HepG2 (cell line): ENCODE data around the gene SEMA3F. TPM values are rescaled to one million over a fixed set of nuclear protein-coding genes. Genes with fewer than 3 reads are reported as not detected.

ENCODE experiments used
- ASH2L ChIP-seq: fragments of 300-600, 200-600 bp; sonication (generic); IDR thresholded peaks from 2 replicates; pipeline ENCODE4 v1.7.0; 2017; ENCODE audit warnings: low read depth, mild to moderate bottlenecking, moderate library complexity, mixed read lengths, low read length; ENCODE audit not compliant: insufficient read length
- ATF6 ChIP-seq: sonication (generic); formaldehyde crosslinking; conservative IDR thresholded peaks from 2 replicates; pipeline ENCODE4 v1.4.0; 2020; ENCODE audit warnings: missing genetic modification reagents
- GABPA ChIP-seq, 2 experiments: IDR thresholded peaks; 2 replicates each; pipeline ENCODE4 v1.6.1; 2011 to 2016; ENCODE audit warnings: low read depth in 2 of 2, low read length in 1 of 2, missing biosample characterization in 1 of 2, missing genetic modification characterization in 1 of 2
- HOXD1 ChIP-seq: sonication (generic); formaldehyde crosslinking; IDR thresholded peaks from 2 replicates; pipeline ENCODE4 v1.5.0; 2020; ENCODE audit warnings: missing genetic modification reagents
- NFYB ChIP-seq: sonication (generic); formaldehyde crosslinking; IDR thresholded peaks from 2 replicates; pipeline ENCODE4 v1.4.0; 2020; ENCODE audit warnings: missing genetic modification reagents
- POLR2A ChIP-seq, 2 experiments: IDR thresholded peaks; 2 replicates each; pipeline ENCODE4 v1.6.1; 2011; ENCODE audit warnings: low read depth in 2 of 2, low read length in 2 of 2, mild to moderate bottlenecking in 1 of 2, moderate library complexity in 1 of 2; ENCODE audit not compliant: insufficient read depth in 1 of 2
- TBP ChIP-seq: sonication (generic); formaldehyde crosslinking; IDR thresholded peaks from 2 replicates; pipeline ENCODE4 v1.5.0; 2020; ENCODE audit warnings: missing genetic modification reagents
- XBP1 ChIP-seq: sonication (generic); formaldehyde crosslinking; IDR thresholded peaks from 2 replicates; pipeline ENCODE4 v1.5.0; 2020; ENCODE audit warnings: missing genetic modification reagents
- YEATS2 ChIP-seq: sonication (generic); formaldehyde crosslinking; IDR thresholded peaks from 2 replicates; pipeline ENCODE4 v1.4.0; 2020; ENCODE audit warnings: missing genetic modification reagents, borderline replicate concordance
- ZBTB33 ChIP-seq: sonication (generic); formaldehyde crosslinking; IDR thresholded peaks from 2 replicates; pipeline ENCODE4 v1.4.0; 2020; ENCODE audit warnings: missing genetic modification reagents
- ZMYM3 ChIP-seq: sonication (generic); formaldehyde crosslinking; IDR thresholded peaks from 2 replicates; pipeline ENCODE4 v1.5.1; 2020; ENCODE audit warnings: mild to moderate bottlenecking, missing genetic modification reagents
- ZNF318 ChIP-seq: sonication (generic); formaldehyde crosslinking; IDR thresholded peaks from 2 replicates; pipeline ENCODE4 v1.4.0; 2020; ENCODE audit warnings: mild to moderate bottlenecking, missing genetic modification reagents
- ZNF766 ChIP-seq: sonication (generic); formaldehyde crosslinking; IDR thresholded peaks from 2 replicates; pipeline ENCODE4 v1.5.0; 2020; ENCODE audit warnings: missing genetic modification reagents, borderline replicate concordance
- ZNF800 ChIP-seq: sonication (generic); formaldehyde crosslinking; IDR thresholded peaks from 2 replicates; pipeline ENCODE4 v1.4.0; 2020; ENCODE audit warnings: missing genetic modification reagents
- polyA plus RNA-seq, 8 experiments: library from polyadenylated mRNA; depleted of rRNA in 3 of 8; stranded (reverse) in 7 of 8; unstranded in 1 of 8; fragments of >200 nt; fragmentation: Illumina TruSeq in 4 of 8; extraction: Trizol in 4 of 8; gene quantifications; 2 replicates each; pipeline versions ENCODE4 v1.2.1 to v1.2.3, GENCODE V29; 2011 to 2016; ENCODE audit warnings: low read depth in 4 of 8, missing spikeins in 1 of 8, mixed read lengths in 1 of 8; ENCODE audit not compliant: insufficient read depth in 1 of 8
- total RNA-seq, 5 experiments: library from RNA; depleted of rRNA; stranded (reverse); fragments of >200 nt; fragmentation: Illumina TruSeq; extraction: Trizol; gene quantifications; 2 replicates each; pipeline ENCODE4 v1.2.3, GENCODE V29; 2016; ENCODE audit warnings: low read depth in 1 of 5

Gene SEMA3F
- total and polyA plus RNA-seq, 2 of the 13 experiments (the other 11 are each of a cell fraction or from before 2014, with no cell fraction given), result 7.6 to 17.2 TPM

GRCh38 chr3:50169858-50170257 is 14.7 kb downstream of the SEMA3F start (continued):
- TF ChIP-seq ZNF800 (CRISPR knock-in tag), result no peak
- no peak for TF ChIP-seq TBP (CRISPR knock-in tag)
- no peak for TF ChIP-seq NFYB (CRISPR knock-in tag)
- no peak for TF ChIP-seq ZNF766 (CRISPR knock-in tag)
- TF ChIP-seq YEATS2 (CRISPR knock-in tag), result no peak
- no peak for TF ChIP-seq GABPA (IDR thresholded peaks at IDR 0.05; ENCODE audit: low read depth, low read length)
- TF ChIP-seq GABPA (CRISPR knock-in tag; IDR thresholded peaks at IDR 0.05; ENCODE audit: low read depth), result no peak
- peak; percentile 79 for TF ChIP-seq ZMYM3 (CRISPR knock-in tag)
- no peak for TF ChIP-seq XBP1 (CRISPR knock-in tag)
- no peak for TF ChIP-seq ZNF318 (CRISPR knock-in tag)
- no peak for TF ChIP-seq ZBTB33
- TF ChIP-seq ASH2L, result no peak
- no peak for TF ChIP-seq HOXD1 (CRISPR knock-in tag)
- TF ChIP-seq POLR2A (IDR thresholded peaks at IDR 0.05; ENCODE audit: insufficient read depth in 1 of 2, low read depth in 2 of 2, low read length in 2 of 2), result no peak
- TF ChIP-seq ATF6 (CRISPR knock-in tag), result no peak
